ENCODE results near the gene XNDC1N. TPM values are rescaled to one million over a fixed set of nuclear protein-coding genes. Genes with fewer than 3 reads are reported as not detected.

XNDC1N gene
- total and polyA plus RNA-seq, 2 of the 13 experiments (the other 11 are each of a cell fraction or from before 2014, with no cell fraction given): 3.4 to 7.5 TPM

DNA sequence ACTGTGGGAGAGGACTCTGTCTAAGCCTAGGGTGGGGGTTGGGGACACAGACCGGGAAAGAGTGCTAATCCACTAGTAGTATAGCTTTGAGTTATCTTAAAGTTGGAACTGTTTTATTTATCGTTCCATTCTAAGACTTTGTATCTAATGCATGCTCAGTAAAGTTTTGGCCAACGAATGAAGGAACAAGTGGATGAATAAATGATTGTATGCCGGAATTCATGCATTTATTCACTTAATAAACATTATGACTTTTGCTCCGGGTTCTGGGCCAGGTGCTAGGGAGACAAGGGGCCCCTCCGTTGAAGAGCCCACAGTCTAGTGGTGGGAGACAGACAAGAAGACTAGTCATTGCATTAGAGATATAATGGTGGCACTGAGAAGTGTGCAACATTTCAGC, 1.1 kb upstream of the XNDC1N start:
- Histone ChIP-seq H3K27me3 (ENCODE audit: control insufficient read depth in 1 of 2, insufficient read depth in 2 of 2, low read length in 2 of 2) (no peaks in the 10 kb centered on the region; a peak in 1 of 5 replicates), H4K20me1 (ENCODE audit: insufficient read depth, low read length) (peaks cover 10% of the 10 kb centered on the region), H3K4me3 (replicated peaks in 1 of 3; ENCODE audit: insufficient read depth in 1 of 3, low read depth in 2 of 3, low read length in 3 of 3) (peak overlapping the region; percentile 80 to 89 (median 84)), H3K36me3 (replicated peaks in 1 of 2; ENCODE audit: control insufficient read depth in 1 of 2, insufficient read depth in 2 of 2, low read length in 2 of 2) (peaks cover 0 to 4% of the 10 kb centered on the region in 2 experiments; a peak in 2 of 5 replicates), H3K27ac (ENCODE audit: extremely low read length, insufficient read depth, low read length) (peak overlapping the region; percentile 92), H3K79me2 (ENCODE audit: insufficient read depth, low read length) (peaks cover 68% of the 10 kb centered on the region), H3K4me2 (ENCODE audit: low read depth, low read length) (peak overlapping the region; percentile 96), H3K9ac (ENCODE audit: insufficient read depth, low read depth, low read length) (peak overlapping the region; percentile 82), H3K4me1 (ENCODE audit: insufficient read depth, low read length) (peaks cover 57% of the 10 kb centered on the region), H3K9me3 (ENCODE audit: low read length) (no peaks in the 10 kb centered on the region), H2AFZ (ENCODE audit: low read length) (no peak overlapping the region)
- intact Hi-C loops (cut with micrococcal nuclease; ENCODE audit: unreplicated experiment): loop anchor here (10.0 kb wide), 1 partner anchor 65 kb away; no protein-coding TSS in a partner anchor
- CTCF ChIA-PET (ENCODE audit: low intra/inter-chr PET ratio, low total read pairs): no interaction called here
- no TSS peak for BruUV-seq (replicated peaks)
- POLR2A ChIA-PET: interaction anchor here (0.9 to 3.5 kb wide), 9 partner anchors 10 to 183 kb away, joined by 3 to 34 read pairs (median 8); partner anchors contain the start of gene ANAPC15
- TF ChIP-seq ARNT (IDR thresholded peaks at IDR 0.05) (no peak), WIZ (CRISPR knock-in tag; IDR thresholded peaks at IDR 0.05) (no peak), SNAPC2 (CRISPR knock-in tag; IDR thresholded peaks at IDR 0.05) (0 out of 2 replicates have a peak, but pooled peaks have one; percentile 25)
- TF ChIP-seq, protein P1, sequence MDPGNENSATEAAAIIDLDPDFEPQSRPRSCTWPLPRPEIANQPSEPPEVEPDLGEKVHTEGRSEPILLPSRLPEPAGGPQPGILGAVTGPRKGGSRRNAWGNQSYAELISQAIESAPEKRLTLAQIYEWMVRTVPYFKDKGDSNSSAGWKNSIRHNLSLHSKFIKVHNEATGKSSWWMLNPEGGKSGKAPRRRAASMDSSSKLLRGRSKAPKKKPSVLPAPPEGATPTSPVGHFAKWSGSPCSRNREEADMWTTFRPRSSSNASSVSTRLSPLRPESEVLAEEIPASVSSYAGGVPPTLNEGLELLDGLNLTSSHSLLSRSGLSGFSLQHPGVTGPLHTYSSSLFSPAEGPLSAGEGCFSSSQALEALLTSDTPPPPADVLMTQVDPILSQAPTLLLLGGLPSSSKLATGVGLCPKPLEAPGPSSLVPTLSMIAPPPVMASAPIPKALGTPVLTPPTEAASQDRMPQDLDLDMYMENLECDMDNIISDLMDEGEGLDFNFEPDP (CRISPR knock-in tag; conservative IDR thresholded peaks at IDR 0.05): 0 out of 2 replicates have a peak, but pooled peaks have one; percentile 78
- DNase-seq (ENCODE audit: low spot score) (no peak), FAIRE-seq (no peak), ATAC-seq (no peak)
- under 1% methylated on average over 6 of the region's 6 CpGs for WGBS (ENCODE audit: low lambda C conversion rate)
- in situ Hi-C loops (cut with HindIII; ENCODE audit: extremely low pct_ligation_motif_present, low pct_unique_long_range_greater_than_20kb): no loop called here

DNA sequence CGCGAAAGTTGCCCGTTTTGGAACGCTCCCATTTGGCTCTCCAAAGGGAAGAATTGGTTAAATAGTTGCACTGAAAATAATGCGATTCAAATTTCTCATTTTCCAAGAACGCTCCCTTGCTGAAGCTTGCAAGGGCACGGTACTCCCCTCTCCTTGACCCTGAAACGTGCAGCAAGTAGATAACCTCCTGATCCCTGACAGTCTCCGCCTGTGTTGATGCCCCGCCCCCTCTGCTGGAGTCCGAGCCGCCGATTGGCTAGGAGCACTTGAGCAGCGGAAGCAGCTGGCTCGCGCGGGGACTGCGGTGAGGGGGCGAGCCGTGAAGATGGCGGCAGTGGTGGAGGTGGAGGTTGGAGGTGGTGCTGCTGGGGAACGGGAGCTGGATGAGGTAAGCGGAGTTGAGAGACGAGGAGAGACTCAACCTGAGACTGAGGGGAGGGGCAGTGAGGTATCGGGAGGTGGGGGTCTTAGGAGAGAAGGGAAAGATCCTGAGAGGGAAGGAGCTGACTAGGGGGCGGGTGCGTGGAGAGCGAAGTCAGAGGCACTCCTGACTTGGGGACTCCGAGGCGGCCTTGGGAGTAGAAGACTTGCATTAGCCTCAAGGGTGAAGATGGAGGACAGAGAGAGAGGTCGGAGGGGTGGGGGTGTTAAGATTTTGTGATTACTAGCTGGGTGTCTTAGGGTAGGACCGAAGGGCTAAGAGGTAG, 496 bp upstream of the XNDC1N start, which contains the start of gene RNF121:
RNF121 (plus strand) TSS at position 310 of the 707 bp plus-strand sequence; CDS start at position 326, 16 bp downstream.
- peaks cover 62% of the 10 kb centered on the region for H3K79me2 ChIP-seq (ENCODE audit: insufficient read depth, low read length)
- CTCF ChIA-PET (ENCODE audit: low intra/inter-chr PET ratio, low total read pairs): no interaction called here
- H3K9ac ChIP-seq (ENCODE audit: insufficient read depth, low read depth, low read length): peak within 1 kb of the TSS; percentile 82
- peak within 1 kb of the TSS; percentile 96 for H3K4me2 ChIP-seq (ENCODE audit: low read depth, low read length)
- H3K9me3 ChIP-seq (ENCODE audit: low read length): no peaks in the 10 kb centered on the region
- POLR2A ChIA-PET: interaction anchor here (0.9 to 3.5 kb wide), 11 partner anchors 9 to 183 kb away, joined by 3 to 34 read pairs (median 4); partner anchors contain the start of gene ANAPC15
- 1% methylated on average over 32 of the region's 32 CpGs for WGBS (ENCODE audit: low lambda C conversion rate)
- intact Hi-C loops (cut with micrococcal nuclease; ENCODE audit: unreplicated experiment) (loop anchor here (10.0 kb wide), 1 partner anchor 64 kb away; no protein-coding TSS in a partner anchor), in situ Hi-C loops (cut with HindIII; ENCODE audit: extremely low pct_ligation_motif_present, low pct_unique_long_range_greater_than_20kb) (no loop called here)
- H3K27ac ChIP-seq (ENCODE audit: extremely low read length, insufficient read depth, low read length): peak within 1 kb of the TSS; percentile 92
- H2AFZ ChIP-seq (ENCODE audit: low read length): peak within 1 kb of the TSS; percentile 100
- DNase-seq (ENCODE audit: low spot score) (peak; percentile 92), ATAC-seq (peak; percentile 97), FAIRE-seq (no peak)
- H3K36me3 ChIP-seq (replicated peaks in 1 of 2; ENCODE audit: control insufficient read depth in 1 of 2, insufficient read depth in 2 of 2, low read length in 2 of 2): peaks cover 0 to 4% of the 10 kb centered on the region in 2 experiments; a peak in 2 of 5 replicates
- no TSS peak for BruUV-seq (replicated peaks)
- no peaks in the 10 kb centered on the region; a peak in 1 of 5 replicates for H3K27me3 ChIP-seq (ENCODE audit: control insufficient read depth in 1 of 2, insufficient read depth in 2 of 2, low read length in 2 of 2)
- H4K20me1 ChIP-seq (ENCODE audit: insufficient read depth, low read length): peaks cover 10% of the 10 kb centered on the region
- peak within 1 kb of the TSS; percentile 80 to 89 (median 84) for H3K4me3 ChIP-seq (replicated peaks in 1 of 3; ENCODE audit: insufficient read depth in 1 of 3, low read depth in 2 of 3, low read length in 3 of 3)
- H3K4me1 ChIP-seq (ENCODE audit: insufficient read depth, low read length): peaks cover 51% of the 10 kb centered on the region
- no peak for TF ChIP-seq ATAD3A (CRISPR knock-in tag; IDR thresholded peaks at IDR 0.05)
- TF ChIP-seq SP1 (IDR thresholded peaks at IDR 0.05): no peak
- peak; percentile 79 for TF ChIP-seq SP1 (CRISPR knock-in tag; IDR thresholded peaks at IDR 0.05)
- peak; percentile 62 to 89; a peak in 3 of 4 replicates for TF ChIP-seq POLR2A (IDR thresholded peaks at IDR 0.05; ENCODE audit: insufficient read depth in 1 of 2, low read depth in 2 of 2, low read length in 2 of 2)
- TF ChIP-seq ZMYM3 (CRISPR knock-in tag; IDR thresholded peaks at IDR 0.05): no peak
- no peak for TF ChIP-seq NFATC3 (CRISPR knock-in tag; IDR thresholded peaks at IDR 0.05)
- no peak for TF ChIP-seq NONO (IDR thresholded peaks at IDR 0.05)
- peak; percentile 79; the same call in 1 of the 2 replicates for TF ChIP-seq NONO (CRISPR knock-in tag; conservative IDR thresholded peaks at IDR 0.05)
- TF ChIP-seq HES4 (CRISPR knock-in tag; IDR thresholded peaks at IDR 0.05; ENCODE audit: borderline replicate concordance): 0 out of 2 replicates have a peak, but pooled peaks have one; percentile 15
- TF ChIP-seq, protein P2, sequence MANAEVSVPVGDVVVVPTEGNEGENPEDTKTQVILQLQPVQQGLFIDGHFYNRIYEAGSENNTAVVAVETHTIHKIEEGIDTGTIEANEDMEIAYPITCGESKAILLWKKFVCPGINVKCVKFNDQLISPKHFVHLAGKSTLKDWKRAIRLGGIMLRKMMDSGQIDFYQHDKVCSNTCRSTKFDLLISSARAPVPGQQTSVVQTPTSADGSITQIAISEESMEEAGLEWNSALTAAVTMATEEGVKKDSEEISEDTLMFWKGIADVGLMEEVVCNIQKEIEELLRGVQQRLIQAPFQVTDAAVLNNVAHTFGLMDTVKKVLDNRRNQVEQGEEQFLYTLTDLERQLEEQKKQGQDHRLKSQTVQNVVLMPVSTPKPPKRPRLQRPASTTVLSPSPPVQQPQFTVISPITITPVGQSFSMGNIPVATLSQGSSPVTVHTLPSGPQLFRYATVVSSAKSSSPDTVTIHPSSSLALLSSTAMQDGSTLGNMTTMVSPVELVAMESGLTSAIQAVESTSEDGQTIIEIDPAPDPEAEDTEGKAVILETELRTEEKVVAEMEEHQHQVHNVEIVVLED (CRISPR knock-in tag; IDR thresholded peaks at IDR 0.05; ENCODE audit: borderline replicate concordance): peak; percentile 47; the same call in 1 of the 2 replicates
- no peak for TF ChIP-seq ZBTB1 (CRISPR knock-in tag; IDR thresholded peaks at IDR 0.05; ENCODE audit: borderline replicate concordance)
- TF ChIP-seq NFIB (CRISPR knock-in tag; IDR thresholded peaks at IDR 0.05; ENCODE audit: borderline replicate concordance): no peak
